BLaER1 treated with 17β-estradiol and CSF1 and Interleukin-3, amounts not matched to agents 10 nM and 100 nM (cell line): ENCODE data around the gene TGFBR3.

Experiments
- H3K27ac ChIP-seq, 11 experiments: shearing (Covaris generic); formaldehyde crosslinking; 2 replicates each; pipeline ENCODE4 v1.8.1; 2022
- H3K27me3 ChIP-seq, 11 experiments: shearing (Covaris generic); formaldehyde crosslinking; 2 replicates each; pipeline ENCODE4 v1.8.1; 2022
- H3K36me3 ChIP-seq, 11 experiments: shearing (Covaris generic); formaldehyde crosslinking; 2 replicates each; pipeline ENCODE4 v1.8.1; 2022
- H3K4me1 ChIP-seq, 10 experiments: shearing (Covaris generic); formaldehyde crosslinking; 2 replicates each; pipeline ENCODE4 v1.8.1; 2022
- H3K4me2 ChIP-seq, 11 experiments: shearing (Covaris generic); formaldehyde crosslinking; 2 replicates each; pipeline ENCODE4 v1.8.1; 2022
- H3K4me3 ChIP-seq, 10 experiments: shearing (Covaris generic); formaldehyde crosslinking; 2 replicates each; pipeline ENCODE4 v1.8.1; 2022
- H3K9ac ChIP-seq, 11 experiments: shearing (Covaris generic); formaldehyde crosslinking; 2 replicates each; pipeline ENCODE4 v1.8.1; 2022
- H3K9me3 ChIP-seq, 11 experiments: shearing (Covaris generic); formaldehyde crosslinking; replicated peaks in 1 of 11; 2 replicates each; pipeline ENCODE4 v1.8.1; 2022
- H4K20me1 ChIP-seq, 11 experiments: shearing (Covaris generic); formaldehyde crosslinking; 2 replicates each; pipeline ENCODE4 v1.8.1; 2022
- Cebpa-rat ChIP-seq, 11 experiments: shearing (Covaris generic); IDR thresholded peaks; 2 replicates each; pipeline ENCODE4 v1.8.1; 2022

TGFBR3 gene

GRCh38 chr1:91801496-91802115 lies 84.3 kb downstream of the TGFBR3 start:
- no peaks in the 10 kb centered on the region for H3K9me3 ChIP-seq
- no peaks in the 10 kb centered on the region; a peak in 1 of 22 replicates for H3K36me3 ChIP-seq
- H3K4me3 ChIP-seq: no peak overlapping the region
- no peak for TF ChIP-seq Cebpa-rat (IDR thresholded peaks at IDR 0.05)
- no peak overlapping the region for H3K27ac ChIP-seq
- H3K9ac ChIP-seq: no peak overlapping the region
- no peak overlapping the region for H3K4me2 ChIP-seq
- peaks cover 45 to 51% (median 49%) of the 10 kb centered on the region in 10 experiments for H3K4me1 ChIP-seq
- H3K27me3 ChIP-seq: no peaks in the 10 kb centered on the region
- no peaks in the 10 kb centered on the region for H4K20me1 ChIP-seq

GRCh38 chr1:91799863-91800262 lies 86.1 kb downstream of the TGFBR3 start:
- Histone ChIP-seq H3K27me3 (no peaks in the 10 kb centered on the region), H3K27ac (no peak overlapping the region), H3K4me2 (no peak overlapping the region), H3K36me3 (peaks cover 0 to 1% (median 0%) of the 10 kb centered on the region in 11 experiments; a peak in 1 of 22 replicates), H3K9me3 (peaks cover 0 to 2% (median 0%) of the 10 kb centered on the region in 11 experiments; a peak in 3 of 22 replicates), H3K9ac (no peak overlapping the region), H4K20me1 (no peaks in the 10 kb centered on the region), H3K4me3 (no peak overlapping the region), H3K4me1 (peaks cover 36 to 60% (median 44%) of the 10 kb centered on the region in 10 experiments)
- no peak for TF ChIP-seq Cebpa-rat (IDR thresholded peaks at IDR 0.05)

- no peak for TF ChIP-seq Cebpa-rat (IDR thresholded peaks at IDR 0.05)
- H3K4me3 ChIP-seq: no peak overlapping the region
- H3K9me3 ChIP-seq: peaks cover 0 to 9% (median 4%) of the 10 kb centered on the region in 11 experiments; a peak in 9 of 22 replicates
- peaks cover 0 to 4% (median 0%) of the 10 kb centered on the region in 11 experiments; a peak in 1 of 22 replicates for H3K36me3 ChIP-seq
- no peaks in the 10 kb centered on the region for H4K20me1 ChIP-seq
- H3K9ac ChIP-seq: no peak overlapping the region
- peak overlapping the region; percentile 6 to 61 (median 48); a peak in 18 of 22 replicates for H3K4me2 ChIP-seq
- H3K27me3 ChIP-seq: no peaks in the 10 kb centered on the region
- no peak overlapping the region for H3K27ac ChIP-seq
- H3K4me1 ChIP-seq: peaks cover 29 to 60% (median 37%) of the 10 kb centered on the region in 10 experiments
Observed at GRCh38 chr1:91799159-91799558, 86.8 kb downstream of the TGFBR3 start.

- H4K20me1 ChIP-seq: no peaks in the 10 kb centered on the region
- peaks cover 25 to 56% (median 32%) of the 10 kb centered on the region in 10 experiments for H3K4me1 ChIP-seq
- TF ChIP-seq Cebpa-rat (IDR thresholded peaks at IDR 0.05): no peak
- H3K4me2 ChIP-seq: peak overlapping the region; percentile 6 to 61 (median 48); a peak in 19 of 22 replicates
- H3K4me3 ChIP-seq: no peak overlapping the region
- peaks cover 0 to 4% (median 0%) of the 10 kb centered on the region in 11 experiments; a peak in 1 of 22 replicates for H3K36me3 ChIP-seq
- peaks cover 0 to 11% (median 6%) of the 10 kb centered on the region in 11 experiments; a peak in 9 of 22 replicates for H3K9me3 ChIP-seq
- H3K27me3 ChIP-seq: no peaks in the 10 kb centered on the region
- no peak overlapping the region for H3K27ac ChIP-seq
- no peak overlapping the region for H3K9ac ChIP-seq
Observed at GRCh38 chr1:91798740-91799139, 87.2 kb downstream of the TGFBR3 start.

GRCh38 chr1:91798241-91798648 lies 87.7 kb downstream of the TGFBR3 start:
- H4K20me1 ChIP-seq: no peaks in the 10 kb centered on the region
- H3K27me3 ChIP-seq: no peaks in the 10 kb centered on the region
- H3K27ac ChIP-seq: no peak overlapping the region
- peaks cover 0 to 4% (median 0%) of the 10 kb centered on the region in 11 experiments; a peak in 1 of 22 replicates for H3K36me3 ChIP-seq
- H3K4me3 ChIP-seq: no peak overlapping the region
- H3K9ac ChIP-seq: no peak overlapping the region
- H3K4me1 ChIP-seq: peaks cover 20 to 51% (median 27%) of the 10 kb centered on the region in 10 experiments
- peak overlapping the region in 10 of 11 experiments; percentile 6 to 61 (median 46); a peak in 18 of 22 replicates for H3K4me2 ChIP-seq
- peaks cover 0 to 11% (median 7%) of the 10 kb centered on the region in 11 experiments; a peak in 9 of 22 replicates for H3K9me3 ChIP-seq
- TF ChIP-seq Cebpa-rat (IDR thresholded peaks at IDR 0.05): no peak

- Histone ChIP-seq H3K4me3 (no peak overlapping the region), H4K20me1 (no peaks in the 10 kb centered on the region), H3K4me1 (peaks cover 23 to 47% (median 29%) of the 10 kb centered on the region in 10 experiments), H3K9ac (no peak overlapping the region), H3K27ac (no peak overlapping the region), H3K27me3 (no peaks in the 10 kb centered on the region), H3K4me2 (0 out of 22 replicates have a peak overlapping the region, but pooled peaks of 1 of the 11 experiments have one; percentile 4), H3K36me3 (peaks cover 0 to 4% (median 0%) of the 10 kb centered on the region in 11 experiments; a peak in 1 of 22 replicates), H3K9me3 (peaks cover 0 to 11% (median 7%) of the 10 kb centered on the region in 11 experiments; a peak in 9 of 22 replicates)
- TF ChIP-seq Cebpa-rat (IDR thresholded peaks at IDR 0.05): no peak
Observed at GRCh38 chr1:91797164-91797563, 88.8 kb downstream of the TGFBR3 start.

GRCh38 chr1:91796390-91796654 lies 89.6 kb downstream of the TGFBR3 start:
- H3K4me3 ChIP-seq: no peak overlapping the region
- H3K9me3 ChIP-seq: peaks cover 0 to 11% (median 7%) of the 10 kb centered on the region in 11 experiments; a peak in 9 of 22 replicates
- no peak for TF ChIP-seq Cebpa-rat (IDR thresholded peaks at IDR 0.05)
- H3K36me3 ChIP-seq: peaks cover 0 to 4% (median 0%) of the 10 kb centered on the region in 11 experiments; a peak in 1 of 22 replicates
- no peak overlapping the region for H3K9ac ChIP-seq
- no peak overlapping the region for H3K27ac ChIP-seq
- H3K4me1 ChIP-seq: peaks cover 32 to 55% (median 38%) of the 10 kb centered on the region in 10 experiments
- peak overlapping the region in 1 of 11 experiments; percentile 70; a peak in 1 of 22 replicates for H3K4me2 ChIP-seq
- H3K27me3 ChIP-seq: no peaks in the 10 kb centered on the region
- H4K20me1 ChIP-seq: no peaks in the 10 kb centered on the region

- Histone ChIP-seq H3K4me1 (peaks cover 37 to 57% (median 43%) of the 10 kb centered on the region in 10 experiments), H4K20me1 (no peaks in the 10 kb centered on the region), H3K27ac (peak overlapping the region in 1 of 11 experiments; percentile 8; a peak in 2 of 22 replicates), H3K4me2 (peak overlapping the region in 5 of 11 experiments; percentile 6 to 84 (median 67); a peak in 8 of 22 replicates), H3K9ac (peak overlapping the region in 2 of 11 experiments; percentile 23 to 27; a peak in 3 of 22 replicates), H3K36me3 (peaks cover 0 to 4% (median 0%) of the 10 kb centered on the region in 11 experiments; a peak in 1 of 22 replicates), H3K4me3 (no peak overlapping the region), H3K27me3 (no peaks in the 10 kb centered on the region), H3K9me3 (peaks cover 0 to 11% (median 7%) of the 10 kb centered on the region in 11 experiments; a peak in 9 of 22 replicates)
- TF ChIP-seq Cebpa-rat (IDR thresholded peaks at IDR 0.05): no peak
Observed at GRCh38 chr1:91795591-91796389, 90.2 kb downstream of the TGFBR3 start.

- Histone ChIP-seq H3K9ac (no peak overlapping the region), H3K27ac (no peak overlapping the region), H3K4me1 (peaks cover 50 to 57% (median 52%) of the 10 kb centered on the region in 10 experiments), H3K9me3 (peaks cover 0 to 11% (median 7%) of the 10 kb centered on the region in 11 experiments; a peak in 9 of 22 replicates), H3K4me2 (no peak overlapping the region), H4K20me1 (no peaks in the 10 kb centered on the region), H3K36me3 (peaks cover 0 to 4% (median 0%) of the 10 kb centered on the region in 11 experiments; a peak in 1 of 22 replicates), H3K27me3 (no peaks in the 10 kb centered on the region), H3K4me3 (no peak overlapping the region)
- no peak for TF ChIP-seq Cebpa-rat (IDR thresholded peaks at IDR 0.05)
Observed at GRCh38 chr1:91793877-91794276, 92.1 kb downstream of the TGFBR3 start.
